ENCODE results near the gene TP53I11.

- no peak for TF ChIP-seq CTCF (IDR thresholded peaks at IDR 0.05; ENCODE audit: low read length)
- TF ChIP-seq EZH2phosphoT487 (IDR thresholded peaks at IDR 0.05; ENCODE audit: low read length) = no peak
- no peak for TF ChIP-seq EZH2 (optimal IDR thresholded peaks at IDR 0.05; ENCODE audit: low read depth, low read length)
Observed at GRCh38 chr11:44938066-44938691, 12.5 kb downstream of the TP53I11 start.
